HG03432 (cell line): ENCODE measurements around the gene CIC.

ENCODE experiments used
- ATAC-seq: cut with Tn5 transposase; IDR thresholded peaks from one replicate; pipeline ENCODE4 v1.9.1; 2021; ENCODE audit warnings: mild to moderate bottlenecking, moderate library complexity; ENCODE audit not compliant: unreplicated experiment

CIC gene

DNA sequence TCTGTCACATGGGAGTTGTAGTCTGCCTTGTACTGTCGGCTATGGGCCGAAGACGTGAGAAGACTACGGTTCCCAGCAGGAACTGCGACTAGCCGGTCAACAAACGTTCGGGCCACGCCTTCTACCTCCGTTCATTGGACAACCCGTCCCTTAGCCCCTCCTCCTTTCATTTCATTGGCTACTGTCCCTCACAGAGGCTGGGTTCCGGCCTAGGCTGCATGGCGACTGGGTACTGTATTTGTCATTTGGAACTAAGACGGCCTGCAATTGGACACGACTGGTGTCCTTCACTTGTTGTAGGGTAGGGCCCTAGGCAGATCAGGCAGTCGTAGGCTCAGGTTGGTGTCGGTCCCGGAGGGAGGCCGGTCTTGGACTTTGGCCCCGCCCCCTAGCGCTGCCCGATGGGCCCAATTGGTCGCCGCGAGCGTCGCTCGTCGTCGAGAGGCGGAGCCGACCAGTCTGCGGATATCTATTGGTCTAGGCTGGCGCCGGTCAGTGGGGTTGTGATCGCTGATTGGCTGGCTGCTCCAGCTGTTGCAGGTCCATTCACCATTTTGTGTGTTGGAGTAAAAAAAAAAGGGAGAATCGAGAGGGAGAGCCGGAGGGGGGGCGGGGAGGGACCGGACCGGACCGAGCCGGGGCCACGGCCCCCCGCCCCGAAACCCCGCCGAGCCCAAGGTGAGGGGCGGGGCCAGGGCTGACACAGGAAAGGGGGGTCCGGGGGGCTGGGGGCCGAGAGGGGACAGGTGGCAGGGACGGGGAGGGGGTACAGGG lies at the start of gene CIC:
Gene CIC, plus strand, starts transcription at position 549 of the 774 bp plus-strand sequence. CDS start 2,532 bp downstream, outside the sequence.
- peak; percentile 74 for ATAC-seq

DNA sequence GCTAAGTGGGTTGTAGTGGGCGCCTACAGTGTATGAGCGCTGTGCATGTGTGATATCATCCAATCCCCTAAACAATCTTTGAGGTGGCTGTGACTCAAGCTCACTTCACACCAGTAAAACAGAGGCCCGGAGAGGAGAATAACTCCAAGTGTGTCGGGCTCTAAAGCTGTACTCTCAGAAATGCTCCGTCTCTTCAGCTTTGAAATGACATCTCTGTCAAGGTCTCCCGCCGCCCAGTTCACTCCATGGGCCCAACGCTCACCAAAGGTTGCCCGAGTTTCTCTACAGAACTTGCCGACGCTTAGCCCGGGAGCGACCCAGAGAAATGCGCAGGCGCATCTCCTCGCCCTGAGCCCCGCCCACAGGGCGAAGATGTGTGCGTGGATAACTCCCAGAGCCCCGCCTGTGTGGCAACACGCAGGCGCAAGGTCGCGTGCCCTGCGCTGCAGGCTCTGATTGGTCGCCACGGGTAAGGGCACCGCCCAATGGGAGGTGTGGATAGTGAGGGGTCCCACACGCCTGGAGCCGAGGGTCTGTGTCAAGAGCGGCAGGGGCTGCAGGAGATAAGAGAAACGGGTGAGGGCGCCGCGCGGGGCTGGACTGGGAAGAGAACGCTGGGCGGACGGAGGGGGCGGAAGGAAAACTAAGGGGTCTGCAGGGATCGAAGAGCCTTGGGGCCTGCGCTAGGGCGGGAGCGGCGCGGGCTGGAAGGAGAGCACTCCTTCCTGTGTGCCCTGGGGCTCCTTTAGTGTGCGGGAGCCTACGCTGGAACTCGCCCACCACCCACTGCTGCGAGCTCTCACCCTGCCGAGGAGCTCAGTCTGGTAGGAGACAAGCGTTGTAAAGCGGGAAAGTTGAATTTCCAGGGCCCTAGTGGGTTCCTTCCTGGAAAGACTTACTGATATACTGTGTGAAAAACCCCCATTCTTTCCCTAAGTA lies 49.0 kb upstream of the CIC start, which contains the start of gene ZNF526:
Gene ZNF526, plus strand, starts transcription at position 501 of the 939 bp plus-strand sequence. CDS start 4,092 bp downstream, outside the sequence.
- peak; percentile 74 for ATAC-seq

DNA sequence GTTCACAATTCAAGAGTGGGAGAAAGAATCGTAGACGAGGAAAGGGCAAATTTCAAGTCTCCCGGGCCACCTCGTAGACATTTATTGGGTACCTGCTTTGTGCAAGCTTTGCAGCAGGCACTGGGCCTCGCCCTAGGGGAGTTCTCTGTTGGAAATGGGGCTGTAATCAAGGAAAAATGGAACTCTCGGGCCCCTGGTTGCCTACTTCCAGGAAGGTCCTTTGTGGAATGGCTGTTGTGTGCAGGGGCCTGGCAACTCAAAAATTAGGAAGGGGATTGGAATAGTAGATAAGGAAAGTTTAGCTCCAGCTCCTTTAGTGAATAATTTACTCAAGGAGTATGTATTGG lies 48.3 kb upstream of the CIC start:
- ATAC-seq, result no peak

GRCh38 chr19:42224940-42225717 lies 43.9 kb upstream of the CIC start:
- no peak for ATAC-seq

DNA sequence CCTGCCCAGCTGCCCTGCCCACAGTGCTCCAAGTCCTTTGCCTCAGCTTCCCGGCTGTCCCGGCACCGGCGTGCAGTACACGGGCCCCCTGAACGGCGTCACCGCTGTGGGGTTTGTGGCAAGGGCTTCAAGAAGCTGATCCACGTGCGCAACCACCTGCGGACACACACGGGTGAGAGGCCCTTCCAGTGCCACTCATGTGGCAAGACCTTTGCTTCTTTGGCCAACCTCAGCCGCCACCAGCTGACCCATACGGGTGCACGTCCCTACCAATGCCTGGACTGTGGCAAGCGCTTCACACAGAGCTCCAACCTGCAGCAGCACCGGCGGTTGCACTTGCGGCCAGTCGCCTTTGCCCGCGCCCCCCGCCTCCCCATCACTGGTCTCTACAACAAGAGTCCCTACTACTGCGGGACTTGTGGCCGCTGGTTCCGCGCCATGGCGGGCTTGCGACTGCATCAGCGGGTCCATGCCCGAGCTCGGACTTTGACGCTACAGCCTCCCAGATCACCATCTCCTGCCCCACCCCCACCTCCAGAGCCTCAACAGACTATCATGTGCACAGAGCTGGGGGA lies 43.2 kb upstream of the CIC start:
- ATAC-seq, result no peak

- ATAC-seq, result no peak
Measured at GRCh38 chr19:42226886-42227285, 42.2 kb upstream of the CIC start.

DNA sequence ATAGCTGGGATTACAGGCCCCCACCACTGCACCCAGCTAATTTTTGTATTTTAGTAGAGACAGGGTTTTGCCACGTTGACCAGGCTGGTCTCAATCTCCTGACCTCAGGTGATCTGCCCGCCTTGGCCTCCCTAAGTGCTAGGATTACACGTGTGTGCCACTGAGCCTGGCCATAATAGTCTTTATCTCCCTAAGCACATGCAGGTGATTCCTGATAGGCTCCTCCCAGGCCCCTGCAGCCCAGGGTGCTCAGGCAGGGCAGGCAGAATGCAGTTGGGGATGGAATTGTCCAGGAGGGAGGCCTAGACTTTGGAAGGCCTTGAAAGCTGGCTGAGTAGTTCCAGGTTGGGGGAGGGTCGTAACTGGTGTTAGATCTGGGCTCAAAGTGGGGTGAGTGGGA lies 40.4 kb upstream of the CIC start:
- ATAC-seq, result no peak

DNA sequence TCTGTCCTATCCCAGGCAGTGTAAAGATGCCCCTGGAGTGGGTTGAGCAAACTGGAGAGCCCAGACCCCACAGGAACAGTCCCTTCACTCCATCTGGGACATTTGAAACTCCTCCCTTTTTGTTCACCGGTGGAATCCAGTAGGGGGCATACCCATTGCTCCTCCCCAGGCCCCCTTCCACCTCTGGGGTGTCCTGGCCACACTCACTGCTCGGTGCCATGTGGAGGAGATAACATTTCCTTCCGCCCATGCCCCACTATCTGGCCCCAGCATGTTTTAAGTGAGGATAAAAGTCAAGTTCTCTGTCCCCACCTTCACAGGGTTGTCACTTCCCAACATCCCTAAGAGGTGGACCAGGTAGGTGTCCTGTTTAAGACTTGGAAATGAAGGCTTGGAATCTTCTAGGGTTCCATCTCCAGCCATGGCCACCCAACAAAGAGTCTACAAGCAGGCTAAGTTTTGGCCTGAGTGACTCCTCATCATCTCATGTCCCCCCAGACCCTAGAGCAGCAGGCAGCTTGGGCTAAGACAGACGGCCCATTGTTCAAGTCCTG lies 39.7 kb upstream of the CIC start:
- ATAC-seq, result no peak

- no peak for ATAC-seq
Measured at GRCh38 chr19:42229855-42230351, 39.1 kb upstream of the CIC start.

DNA sequence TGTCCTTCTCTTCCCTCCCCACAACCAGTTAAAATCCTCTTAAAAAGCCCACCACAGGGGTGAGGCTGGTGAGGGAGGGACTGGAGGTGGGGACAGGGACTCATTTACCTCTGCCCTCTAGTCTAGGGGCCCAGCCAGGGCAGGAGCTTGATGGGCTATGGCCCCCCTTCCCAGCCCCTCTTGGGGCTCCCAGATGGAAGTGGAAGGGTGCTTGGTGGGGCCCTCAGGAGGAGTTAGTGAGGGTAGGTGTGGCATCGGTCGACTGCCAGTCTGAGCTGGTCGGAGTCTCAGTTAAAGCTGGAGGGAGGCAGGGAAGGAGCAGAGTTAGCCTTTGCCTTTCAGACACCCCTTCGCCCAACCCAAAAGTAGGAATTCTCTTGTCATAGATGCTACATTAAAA lies 38.5 kb upstream of the CIC start:
- ATAC-seq, result no peak

DNA sequence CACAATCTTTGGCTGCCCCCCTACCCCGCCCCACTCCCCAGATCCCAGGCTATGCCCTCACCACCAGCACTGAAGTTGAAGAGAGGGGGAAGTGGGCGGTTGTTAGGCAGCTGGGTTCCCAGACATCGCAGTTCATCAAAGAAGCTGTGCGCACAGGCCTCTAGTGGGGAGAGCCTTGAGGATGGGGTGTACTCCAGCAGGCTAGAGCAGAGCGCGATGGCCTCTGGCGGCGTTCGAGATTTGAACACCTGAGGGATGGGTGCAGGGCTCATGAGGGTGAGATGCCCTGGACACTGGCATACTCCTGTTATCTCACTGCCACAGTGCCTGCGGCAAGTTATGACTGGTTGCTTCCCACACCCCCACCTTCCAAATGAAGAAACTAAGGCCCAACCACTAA lies 36.6 kb upstream of the CIC start:
- ATAC-seq, result no peak

- ATAC-seq, result no peak
Measured at GRCh38 chr19:42233106-42233505, 35.9 kb upstream of the CIC start.

- no peak for ATAC-seq
Measured at GRCh38 chr19:42233678-42234292, 35.3 kb upstream of the CIC start.

DNA sequence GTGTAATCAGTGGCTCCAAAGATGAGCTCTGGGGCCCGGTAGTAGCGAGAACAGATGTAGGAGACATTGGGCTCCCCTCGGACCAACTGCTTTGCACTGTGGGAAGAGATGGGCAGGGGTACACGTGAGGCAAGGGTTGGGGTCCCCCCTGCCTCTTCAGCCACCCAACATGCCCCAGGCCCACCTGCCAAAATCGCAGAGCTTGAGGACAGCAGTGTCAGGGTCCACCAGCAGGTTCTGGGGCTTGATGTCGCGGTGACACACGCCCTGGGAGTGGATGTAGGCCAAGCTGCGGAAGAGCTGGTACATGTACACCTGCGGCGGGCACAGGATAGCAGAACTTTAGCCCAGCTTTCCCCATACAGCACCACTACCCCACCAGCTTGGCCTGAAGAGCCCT lies 34.7 kb upstream of the CIC start:
- no peak for ATAC-seq

- no peak for ATAC-seq
Measured at GRCh38 chr19:42235181-42235580, 33.9 kb upstream of the CIC start.

DNA sequence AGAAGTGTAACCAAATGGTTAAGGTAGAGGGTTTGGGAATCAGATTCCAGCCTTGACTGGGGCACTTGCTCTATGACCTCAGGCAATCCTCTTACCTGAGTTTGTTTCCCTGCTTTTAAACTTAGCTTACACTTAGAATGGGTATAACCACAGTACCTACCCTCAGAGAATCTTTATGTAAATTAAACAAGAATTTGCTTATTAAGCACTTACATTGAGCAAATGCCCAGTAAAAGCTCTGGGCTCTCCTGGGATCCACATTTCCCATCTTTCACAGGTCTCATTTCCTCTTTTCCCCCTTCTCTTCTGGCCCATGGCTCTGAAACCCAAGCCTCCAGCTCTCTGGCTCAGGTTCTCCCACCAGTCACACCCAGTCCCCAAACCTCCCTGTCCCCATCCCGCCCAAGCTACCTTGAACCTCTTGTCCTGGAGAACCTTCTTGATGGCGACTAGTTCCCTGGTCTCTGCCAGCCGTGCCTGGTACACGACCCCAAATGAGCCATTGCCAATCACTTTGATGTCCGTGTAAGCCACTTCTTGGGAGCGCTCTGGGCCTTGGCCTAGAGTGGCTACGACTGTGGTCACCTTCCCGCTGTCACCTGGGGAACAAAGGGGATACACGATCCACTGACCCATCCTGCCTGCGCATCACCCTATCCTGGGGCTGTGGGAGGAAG lies 29.4 kb upstream of the CIC start:
- no peak for ATAC-seq

DNA sequence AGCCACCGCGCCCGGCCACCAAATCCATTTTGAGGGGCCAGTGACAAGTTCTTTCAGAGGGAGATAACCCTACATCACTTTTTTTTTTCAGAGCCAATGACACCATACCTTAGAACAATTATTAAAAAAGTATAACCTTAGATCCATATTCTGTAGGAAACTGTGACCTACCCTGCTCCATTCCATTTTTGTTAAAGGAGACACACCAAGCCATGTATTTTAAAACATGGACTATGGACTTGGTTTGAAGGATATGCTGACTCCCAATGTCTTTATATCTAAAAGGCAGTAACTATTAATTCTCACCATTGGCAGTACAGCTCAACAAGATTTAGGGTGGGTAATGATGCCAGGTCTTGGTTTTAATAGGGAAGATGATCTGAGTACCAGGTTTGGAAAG lies 27.8 kb upstream of the CIC start:
- ATAC-seq, result no peak

- peak; percentile 0 for ATAC-seq
Measured at GRCh38 chr19:42242069-42242511, 27.0 kb upstream of the CIC start.
